ENCODE results near the gene MARK1. TPM values are rescaled to one million over a fixed set of nuclear protein-coding genes. Genes with fewer than 3 reads are reported as not detected.

The MARK1 gene
- total and polyA plus RNA-seq, 2 donors (not counting 1 experiment from before 2014, with no cell fraction given) = 0.52 to 3.8 TPM

GRCh38 chr1:220689666-220690065, 161.7 kb downstream of the MARK1 start:
- H3K9me3 ChIP-seq (ENCODE audit: control extremely low read depth in 1 of 3, control insufficient read depth in 2 of 3, insufficient read depth in 1 of 3, low read length in 2 of 3) = no peaks in the 10 kb centered on the region
- peak overlapping the region; percentile 87 for H2AFZ ChIP-seq (ENCODE audit: insufficient read depth, low read depth, low read length, poor library complexity, severe bottlenecking)
- H3K27me3 ChIP-seq (replicated peaks in 1 of 4; ENCODE audit: control extremely low read depth in 1 of 4, control insufficient read depth in 3 of 4, insufficient read depth in 4 of 4, low read length in 3 of 4) = peaks cover 0 to 4% (median 0%) of the 10 kb centered on the region in 4 experiments
- no peaks in the 10 kb centered on the region for H3K9me3 Mint-ChIP-seq (ENCODE audit: insufficient read depth)
- DNase-seq (no peak), ATAC-seq (ENCODE audit: low read depth) (no peak)
- ChIA-PET POLR2A (no interaction called here), CTCF (interaction anchor here (0.9 to 8.7 kb wide), 4 partner anchors 14 to 87 kb away, joined by 4 to 75 read pairs (median 4); no protein-coding TSS in a partner anchor)
- peaks cover 21% of the 10 kb centered on the region for H3K4me1 Mint-ChIP-seq
- TF ChIP-seq EZH2 (IDR thresholded peaks at IDR 0.05; ENCODE audit: borderline replicate concordance, insufficient read depth, low read depth, low read length, poor library complexity, severe bottlenecking) = no peak
- TF ChIP-seq CTCF (IDR thresholded peaks at IDR 0.05) = no peak
- H3K4me3 ChIP-seq (ENCODE audit: control extremely low read depth in 1 of 5, extremely low read depth in 1 of 5, insufficient read depth in 1 of 5, low read depth in 2 of 5, low read length in 4 of 5) = peak overlapping the region in 4 of 5 experiments; percentile 47 to 83 (median 70)
- H3K36me3 ChIP-seq (replicated peaks in 1 of 2; ENCODE audit: control extremely low read depth in 1 of 2, control insufficient read depth in 1 of 2, extremely low read depth in 1 of 2, insufficient read depth in 2 of 2, low read length in 1 of 2) = no peaks in the 10 kb centered on the region
- 53% methylated on average over 14 of the region's 14 CpGs for WGBS (ENCODE audit: insufficient coverage)
- peak overlapping the region; percentile 87 for H3K27ac Mint-ChIP-seq
- H3K27ac ChIP-seq (ENCODE audit: low read length in 2 of 2) = no peak overlapping the region
- intact Hi-C loops (cut with micrococcal nuclease) = loop anchor here (1.0 to 5.0 kb wide), 4 partner anchors 22 to 417 kb away; partner anchors contain the start of gene RAB3GAP2
- peaks cover 3% of the 10 kb centered on the region for H3K27me3 Mint-ChIP-seq
- peaks cover 14 to 19% of the 10 kb centered on the region in 2 donors for H3K4me1 ChIP-seq (ENCODE audit: control insufficient read depth in 2 of 2, insufficient read depth in 2 of 2, low read length in 2 of 2)
- H3K4me2 ChIP-seq (replicated peaks; ENCODE audit: low read depth, low read length, poor library complexity, severe bottlenecking) = peak overlapping the region; percentile 71
- no peaks in the 10 kb centered on the region for H4K20me1 ChIP-seq (ENCODE audit: control insufficient read depth, insufficient read depth, low read length, poor library complexity, severe bottlenecking)
- peak overlapping the region; percentile 75 for H3K9ac ChIP-seq (ENCODE audit: low read length)
- H3K4me3 Mint-ChIP-seq = peak overlapping the region; percentile 93
- no peaks in the 10 kb centered on the region for H3K79me2 ChIP-seq (ENCODE audit: control insufficient read depth, insufficient read depth, low read length)

Data from B cell (primary cell).